Ovary (tissue), 3 donors: Measurements from ENCODE around the gene ADNP.

Experiments
- CTCF ChIP-seq, 3 donors: fragments of 450-650 bp in 2 of 3; fragments of 200-600 bp in 1 of 3; IDR thresholded peaks; one replicate each; pipeline versions ENCODE4 v1.5.1 to v1.8.0; 2016 to 2022; ENCODE audit warnings: antibody characterized with exemption in 3 of 3, mild to moderate bottlenecking in 1 of 3
- POLR2A ChIP-seq: fragments of 450-650 bp; IDR thresholded peaks from one replicate; pipeline ENCODE4 v1.6.1; 2017; ENCODE audit warnings: antibody characterized with exemption, mild to moderate bottlenecking, moderate library complexity
- donor health status: DM: no; HTN: no; CAD: no.

- TF ChIP-seq CTCF (IDR thresholded peaks at IDR 0.05) (no peak), POLR2A (no peak)
Measured at GRCh38 chr20:50959543-50960126, 28.4 kb upstream of the ADNP start.
